Measurements from ENCODE around the gene ACOD1. TPM values are rescaled to one million over a fixed set of nuclear protein-coding genes. Genes with fewer than 3 reads are reported as not detected.

ACOD1 gene
- total RNA-seq, 1 donor from 2014 or later: not detected

- H3K36me3 Mint-ChIP-seq (ENCODE audit: low read depth): peaks cover 8% of the 10 kb centered on the region
- no peak for TF ChIP-seq CTCF (IDR thresholded peaks at IDR 0.05)
- H3K4me1 Mint-ChIP-seq (ENCODE audit: low read depth): peaks cover 27% of the 10 kb centered on the region
- no peaks in the 10 kb centered on the region for H3K27me3 Mint-ChIP-seq (ENCODE audit: low read depth)
- peak overlapping the region; percentile 98 for H3K27ac Mint-ChIP-seq (ENCODE audit: unreplicated experiment)
- no peaks in the 10 kb centered on the region for H3K9me3 Mint-ChIP-seq (ENCODE audit: low read depth)
- H3K4me3 Mint-ChIP-seq (ENCODE audit: unreplicated experiment): peak overlapping the region; percentile 96
- DNase-seq (ENCODE audit: low spot score): no peak
These were observed 44.7 kb downstream of the ACOD1 start for GRCh38 chr13:76993021-76993420.

- DNase-seq (ENCODE audit: low spot score): no peak
- Mint-ChIP-seq H3K27ac (ENCODE audit: unreplicated experiment) (peak overlapping the region; percentile 98), H3K27me3 (ENCODE audit: low read depth) (no peaks in the 10 kb centered on the region), H3K36me3 (ENCODE audit: low read depth) (peaks cover 11% of the 10 kb centered on the region), H3K4me3 (ENCODE audit: unreplicated experiment) (peak overlapping the region; percentile 96), H3K9me3 (ENCODE audit: low read depth) (no peaks in the 10 kb centered on the region), H3K4me1 (ENCODE audit: low read depth) (peaks cover 27% of the 10 kb centered on the region)
- TF ChIP-seq CTCF (IDR thresholded peaks at IDR 0.05): no peak
These were observed 45.2 kb downstream of the ACOD1 start for GRCh38 chr13:76993473-76993872.

- no peak for DNase-seq (ENCODE audit: low spot score)
- no peaks in the 10 kb centered on the region for H3K9me3 Mint-ChIP-seq (ENCODE audit: low read depth)
- peaks cover 27% of the 10 kb centered on the region for H3K4me1 Mint-ChIP-seq (ENCODE audit: low read depth)
- H3K4me3 Mint-ChIP-seq (ENCODE audit: unreplicated experiment): peak overlapping the region; percentile 13
- no peaks in the 10 kb centered on the region for H3K27me3 Mint-ChIP-seq (ENCODE audit: low read depth)
- no peak for TF ChIP-seq CTCF (IDR thresholded peaks at IDR 0.05)
- peak overlapping the region; percentile 53 for H3K27ac Mint-ChIP-seq (ENCODE audit: unreplicated experiment)
- peaks cover 16% of the 10 kb centered on the region for H3K36me3 Mint-ChIP-seq (ENCODE audit: low read depth)
These were observed 46.0 kb downstream of the ACOD1 start for GRCh38 chr13:76994281-76994680.

GRCh38 chr13:77000475-77000874, 52.2 kb downstream of the ACOD1 start:
- Mint-ChIP-seq H3K9me3 (ENCODE audit: low read depth) (no peaks in the 10 kb centered on the region), H3K27ac (ENCODE audit: unreplicated experiment) (no peak overlapping the region), H3K36me3 (ENCODE audit: low read depth) (peaks cover 23% of the 10 kb centered on the region), H3K4me1 (ENCODE audit: low read depth) (peaks cover 4% of the 10 kb centered on the region), H3K27me3 (ENCODE audit: low read depth) (no peaks in the 10 kb centered on the region), H3K4me3 (ENCODE audit: unreplicated experiment) (no peak overlapping the region)
- TF ChIP-seq CTCF (IDR thresholded peaks at IDR 0.05): no peak
- no peak for DNase-seq (ENCODE audit: low spot score)

GRCh38 chr13:77001540-77001939, 53.2 kb downstream of the ACOD1 start:
- Mint-ChIP-seq H3K4me1 (ENCODE audit: low read depth) (peaks cover 4% of the 10 kb centered on the region), H3K27ac (ENCODE audit: unreplicated experiment) (peak overlapping the region; percentile 65), H3K4me3 (ENCODE audit: unreplicated experiment) (no peak overlapping the region), H3K9me3 (ENCODE audit: low read depth) (no peaks in the 10 kb centered on the region), H3K36me3 (ENCODE audit: low read depth) (peaks cover 19% of the 10 kb centered on the region), H3K27me3 (ENCODE audit: low read depth) (no peaks in the 10 kb centered on the region)
- TF ChIP-seq CTCF (IDR thresholded peaks at IDR 0.05): no peak
- DNase-seq (ENCODE audit: low spot score): no peak

All from chondrocyte (in vitro differentiated cells).